ENCODE measurements around the gene CASP8. TPM values are rescaled to one million over a fixed set of nuclear protein-coding genes. Genes with fewer than 3 reads are reported as not detected.

CASP8 gene
- total and polyA plus RNA-seq, 9 of the 15 experiments (the other 6 are each of a cell fraction or from before 2014, with no cell fraction given) = 10.2 to 31.4 (median 19.4) TPM

GRCh38 chr2:201235860-201236811 lies 24.2 kb upstream of the CASP8 start (continued):
- no peak for TF ChIP-seq ATF1 (CRISPR knock-in tag; IDR thresholded peaks at IDR 0.05)
- TF ChIP-seq ATF1 (tag; IDR thresholded peaks at IDR 0.05) = peak; percentile 92
- no peak for TF ChIP-seq MBD1 (CRISPR knock-in tag; IDR thresholded peaks at IDR 0.05)
- no peak for TF ChIP-seq DIDO1 (tag; IDR thresholded peaks at IDR 0.05; ENCODE audit: low read depth)
- no peak for TF ChIP-seq ZKSCAN3 (CRISPR knock-in tag; IDR thresholded peaks at IDR 0.05)
- TF ChIP-seq MEIS2 (IDR thresholded peaks at IDR 0.05; ENCODE audit: partially characterized antibody) = peak; percentile 43
- peak; percentile 29; the same call in 1 of the 2 replicates for TF ChIP-seq KHSRP (IDR thresholded peaks at IDR 0.05)
- no peak for TF ChIP-seq HCFC1 (IDR thresholded peaks at IDR 0.05; ENCODE audit: low read depth, low read length)
- no peak for TF ChIP-seq THRA (IDR thresholded peaks at IDR 0.05)
- TF ChIP-seq CREM (IDR thresholded peaks at IDR 0.05; ENCODE audit: low read depth) = peak; percentile 89
- no peak for TF ChIP-seq ZNF57 (CRISPR knock-in tag; IDR thresholded peaks at IDR 0.05)
- no peak for TF ChIP-seq FOXP4 (CRISPR knock-in tag; IDR thresholded peaks at IDR 0.05; ENCODE audit: borderline replicate concordance)
- TF ChIP-seq BDP1 (IDR thresholded peaks at IDR 0.05; ENCODE audit: insufficient read depth, insufficient read length) = no peak
- no peak for TF ChIP-seq ZNF695 (CRISPR knock-in tag; IDR thresholded peaks at IDR 0.05)
- 0 out of 2 replicates have a peak, but pooled peaks have one; percentile 17 for TF ChIP-seq FOXM1 (IDR thresholded peaks at IDR 0.05; ENCODE audit: low read depth)
- no peak for TF ChIP-seq FOXM1 (CRISPR knock-in tag; IDR thresholded peaks at IDR 0.05; ENCODE audit: low read depth)
- peak; percentile 51 for TF ChIP-seq CEBPB (tag; IDR thresholded peaks at IDR 0.05)
- no peak for TF ChIP-seq TCF7 (IDR thresholded peaks at IDR 0.05; ENCODE audit: borderline replicate concordance)
- TF ChIP-seq EWSR1 (IDR thresholded peaks at IDR 0.05; ENCODE audit: borderline replicate concordance, low read depth, partially characterized antibody) = no peak
- TF ChIP-seq POU5F1 (IDR thresholded peaks at IDR 0.05; ENCODE audit: borderline replicate concordance, low read depth, low read length, partially characterized antibody) = no peak
- no peak for TF ChIP-seq ZNF175 (CRISPR knock-in tag; IDR thresholded peaks at IDR 0.05; ENCODE audit: low read depth)
- no peak for TF ChIP-seq HEY1 (CRISPR knock-in tag; IDR thresholded peaks at IDR 0.05; ENCODE audit: borderline replicate concordance)
